H4 (cell line): ENCODE measurements around the gene DNAJA1. TPM values are rescaled to one million over a fixed set of nuclear protein-coding genes. Genes with fewer than 3 reads are reported as not detected.

ENCODE experiments used
- DNase-seq: peaks from one replicate; pipeline ENCODE4 v3.0.0-alpha.2; 2015; ENCODE audit warnings: low spot score
- total RNA-seq: library from RNA; depleted of rRNA; stranded (reverse); fragments of >200 nt; shearing (Covaris generic); gene quantifications from 2 replicates; pipeline ENCODE4 v1.2.3, GENCODE V29; 2014

The DNAJA1 gene
- total RNA-seq, 1 experiment from 2014 or later, result 253 TPM

DNA sequence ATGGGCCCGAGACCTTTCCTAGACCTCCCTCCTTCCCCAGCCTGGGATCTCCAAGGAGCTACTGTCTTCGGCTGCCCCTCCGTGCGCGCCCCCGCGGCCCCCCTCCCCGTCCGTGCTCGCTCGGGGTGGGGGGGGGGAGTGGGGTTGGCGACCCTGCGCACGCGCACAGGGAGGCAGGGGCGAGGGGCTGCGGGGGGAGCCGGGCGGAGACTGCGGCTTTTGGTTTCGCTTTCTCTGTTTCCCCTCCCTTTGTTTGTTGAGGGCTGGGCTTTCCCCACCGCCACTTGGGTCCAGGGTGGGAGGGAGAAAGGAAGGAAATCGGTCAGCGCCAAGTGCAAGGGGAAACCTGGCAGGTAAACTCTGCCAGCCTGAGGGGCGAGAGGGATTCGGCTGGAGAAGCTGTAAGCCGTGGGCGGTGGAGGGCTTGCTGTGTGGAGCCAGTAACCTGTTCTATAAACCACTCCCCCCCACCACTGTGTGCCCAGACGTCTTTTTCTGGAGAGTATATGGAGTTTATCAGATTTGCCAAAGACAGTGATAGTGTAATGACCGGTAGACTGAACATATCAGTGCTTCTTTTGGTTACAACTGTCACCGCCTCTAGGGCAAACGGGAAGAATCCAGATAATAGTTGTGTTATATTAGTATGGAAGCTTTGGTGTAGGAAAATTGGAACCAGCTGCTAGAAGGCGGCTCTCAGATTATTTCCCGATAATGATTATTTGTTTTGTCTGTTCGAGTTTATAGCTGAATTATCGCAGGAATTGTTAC is 684 bp downstream of the DNAJA1 start:
- DNase-seq, result peak; percentile 44

DNA sequence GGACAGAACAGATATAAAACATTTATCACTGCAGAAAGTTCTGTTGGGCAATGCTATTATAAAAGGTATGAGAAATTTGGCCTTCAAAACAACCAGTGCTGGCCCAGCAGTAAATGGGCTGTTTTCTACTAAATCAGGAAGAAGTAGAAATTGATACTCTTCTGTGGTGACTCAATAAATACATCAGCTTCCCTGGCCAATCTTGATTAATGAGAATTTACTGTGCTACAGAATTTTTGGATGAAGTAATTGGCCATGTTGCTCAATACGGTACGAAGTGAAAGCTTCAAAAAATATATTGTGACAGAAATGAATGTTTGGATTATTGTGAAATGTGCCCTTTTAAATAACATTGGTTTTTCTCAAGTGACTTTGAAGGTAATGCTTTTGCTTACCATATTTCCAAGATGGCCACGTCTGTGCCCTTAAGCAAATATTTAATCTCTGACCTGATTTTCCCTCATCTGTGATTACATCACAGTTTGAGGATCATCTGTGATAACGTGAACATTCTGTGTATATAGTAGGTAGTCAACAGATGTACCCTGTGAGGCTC is 4.2 kb downstream of the DNAJA1 start:
- no peak for DNase-seq

DNA sequence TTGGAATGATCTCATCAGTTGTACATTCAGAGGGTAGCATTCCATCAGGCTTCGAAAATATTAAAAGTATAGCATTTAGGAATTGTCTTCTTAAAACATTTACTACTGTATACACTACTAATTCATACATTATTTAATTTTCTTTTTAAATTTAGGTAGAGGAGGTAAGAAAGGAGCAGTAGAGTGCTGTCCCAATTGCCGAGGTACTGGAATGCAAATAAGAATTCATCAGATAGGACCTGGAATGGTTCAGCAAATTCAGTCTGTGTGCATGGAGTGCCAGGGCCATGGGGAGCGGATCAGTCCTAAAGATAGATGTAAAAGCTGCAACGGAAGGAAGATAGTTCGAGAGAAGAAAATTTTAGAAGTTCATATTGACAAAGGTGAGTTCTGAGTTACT is 5.2 kb downstream of the DNAJA1 start:
- DNase-seq, result no peak

DNA sequence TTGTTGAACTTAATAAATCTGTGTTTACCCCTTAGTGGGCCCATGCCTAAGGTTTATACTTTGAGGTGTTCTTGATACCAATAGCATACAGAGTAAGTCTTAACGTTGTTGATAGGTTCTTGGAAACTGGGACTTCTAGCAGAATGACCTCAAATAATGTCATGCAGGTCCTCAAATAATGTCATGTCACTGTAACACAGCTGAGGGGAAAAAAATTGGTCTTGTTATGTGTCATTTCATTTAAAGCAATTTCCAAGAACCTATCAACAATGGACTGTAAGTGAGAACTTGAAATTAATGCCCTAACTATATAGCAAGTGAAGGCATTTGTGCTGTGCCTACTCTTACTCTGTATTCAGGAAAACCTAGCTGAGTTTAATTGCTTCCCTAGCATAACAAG is 7.2 kb downstream of the DNAJA1 start:
- no peak for DNase-seq

DNA sequence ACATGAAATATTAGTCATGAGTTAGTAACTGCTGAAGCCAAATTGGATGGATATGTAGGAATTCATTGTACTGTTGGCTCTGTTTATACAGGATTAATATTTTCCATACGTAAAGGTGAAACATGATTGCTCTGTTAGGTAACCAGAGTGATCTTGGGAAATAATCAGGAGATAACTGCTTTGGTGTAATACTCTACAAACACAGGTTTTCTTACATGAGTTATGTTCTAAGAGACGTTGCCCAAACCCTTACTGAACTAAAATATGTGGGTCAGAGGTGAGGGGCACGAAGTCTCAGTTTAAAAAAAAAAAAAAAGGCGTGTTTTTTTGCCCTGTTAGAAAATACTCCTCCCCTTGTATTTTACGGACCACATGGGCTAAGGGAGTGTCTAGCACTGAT is 7.8 kb downstream of the DNAJA1 start:
- DNase-seq, result no peak

DNA sequence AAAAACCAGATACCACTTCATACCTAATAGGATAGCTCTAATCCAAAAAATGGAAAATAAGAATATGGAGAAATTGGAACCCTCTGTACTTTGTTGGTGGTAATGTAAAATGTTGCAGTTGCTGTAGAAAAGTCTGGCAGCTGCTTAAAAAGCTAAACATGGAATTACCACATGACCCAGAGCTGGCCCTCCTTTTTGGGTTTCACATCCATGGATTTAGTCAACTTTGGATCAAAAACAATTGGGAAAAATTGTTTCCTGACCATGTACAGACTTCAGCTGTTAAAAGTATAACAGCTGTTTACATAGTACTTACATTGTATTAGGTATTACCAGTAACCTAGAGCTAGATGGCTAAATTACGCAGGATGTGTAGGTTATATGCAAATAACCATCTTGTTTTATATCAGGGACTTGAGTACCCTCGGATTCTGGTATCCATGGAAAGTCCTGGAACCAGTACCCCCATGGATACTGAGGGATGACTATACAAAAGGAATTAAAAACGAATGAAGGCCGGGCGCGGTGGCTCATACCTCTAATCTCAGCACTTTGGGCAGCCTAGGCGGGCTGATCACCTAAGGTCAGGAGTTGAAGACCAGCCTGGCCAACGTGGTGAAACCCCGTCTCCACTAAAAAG is 15.8 kb downstream of the DNAJA1 start:
- no peak for DNase-seq

DNA sequence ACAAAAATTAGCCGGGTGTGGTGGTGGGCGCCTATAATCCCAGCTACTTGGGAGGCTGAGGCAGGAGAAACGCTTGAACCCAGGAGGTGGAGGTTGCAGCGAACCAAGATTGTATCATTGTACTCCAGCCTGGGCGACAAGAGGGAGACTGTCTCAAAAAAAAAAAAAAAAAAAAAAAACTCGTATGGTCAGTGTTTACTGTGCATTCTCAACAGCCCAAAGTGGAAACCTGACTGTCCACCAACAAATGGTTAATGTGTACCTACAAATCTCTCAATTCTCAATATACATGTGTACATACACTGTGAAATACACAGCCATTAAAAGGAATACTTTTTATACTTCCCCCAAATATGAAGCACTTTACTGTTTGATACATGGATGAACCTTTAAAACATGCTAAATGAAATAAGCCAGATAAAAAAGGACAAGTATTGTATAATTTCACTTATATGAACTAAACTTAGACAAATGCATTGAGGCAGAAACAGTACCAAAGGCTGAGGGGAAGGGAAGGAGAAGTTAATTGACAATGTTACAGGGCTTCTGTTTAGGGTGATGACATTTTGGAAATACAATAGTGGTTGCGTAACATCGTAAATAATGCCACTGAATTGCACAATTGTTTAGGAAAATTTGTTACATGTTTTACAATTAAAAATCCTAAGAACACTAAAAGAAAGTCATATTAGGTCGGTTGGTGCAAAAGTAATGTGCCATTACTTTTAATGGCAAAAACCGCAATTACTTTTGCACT is 16.5 kb downstream of the DNAJA1 start:
- DNase-seq, result no peak

DNA sequence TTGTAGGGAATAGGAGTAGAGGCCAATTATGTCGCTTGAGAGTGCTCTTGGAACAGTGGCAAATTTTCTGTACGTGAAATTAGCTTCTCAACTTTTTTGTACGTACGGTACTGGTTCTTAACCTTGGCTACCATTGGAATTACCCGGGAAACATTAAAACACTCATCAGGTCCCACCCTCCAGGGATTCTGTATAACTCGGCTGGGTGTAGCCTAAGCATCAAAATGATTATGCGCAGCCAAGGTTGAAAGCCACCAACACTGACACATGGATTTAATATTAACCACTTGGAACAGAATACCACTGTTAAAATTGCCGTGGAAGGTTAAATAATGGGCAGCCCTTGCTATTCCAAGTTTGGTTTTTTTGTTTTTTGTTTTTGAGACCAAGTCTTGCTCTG is 17.4 kb downstream of the DNAJA1 start:
- DNase-seq, result no peak

DNA sequence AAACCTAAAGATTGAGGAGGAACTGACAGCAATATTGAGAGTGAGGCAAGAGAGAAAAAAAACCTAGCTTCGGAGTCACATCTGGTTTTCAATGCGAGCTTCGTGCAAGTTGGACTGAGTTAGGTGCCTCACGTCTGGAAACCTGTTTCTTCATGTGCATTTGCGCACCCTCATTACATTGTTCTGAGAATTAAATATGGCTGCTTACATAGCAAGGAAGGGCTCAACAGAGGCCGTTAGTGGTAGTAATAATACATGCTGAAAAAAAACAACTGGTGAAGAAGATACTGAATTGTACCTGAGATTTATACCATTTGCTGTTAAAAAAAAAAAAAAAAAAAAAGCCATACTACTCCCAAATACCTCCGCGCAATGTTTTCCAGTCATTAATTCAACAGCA is 18.6 kb downstream of the DNAJA1 start:
- no peak for DNase-seq

DNA sequence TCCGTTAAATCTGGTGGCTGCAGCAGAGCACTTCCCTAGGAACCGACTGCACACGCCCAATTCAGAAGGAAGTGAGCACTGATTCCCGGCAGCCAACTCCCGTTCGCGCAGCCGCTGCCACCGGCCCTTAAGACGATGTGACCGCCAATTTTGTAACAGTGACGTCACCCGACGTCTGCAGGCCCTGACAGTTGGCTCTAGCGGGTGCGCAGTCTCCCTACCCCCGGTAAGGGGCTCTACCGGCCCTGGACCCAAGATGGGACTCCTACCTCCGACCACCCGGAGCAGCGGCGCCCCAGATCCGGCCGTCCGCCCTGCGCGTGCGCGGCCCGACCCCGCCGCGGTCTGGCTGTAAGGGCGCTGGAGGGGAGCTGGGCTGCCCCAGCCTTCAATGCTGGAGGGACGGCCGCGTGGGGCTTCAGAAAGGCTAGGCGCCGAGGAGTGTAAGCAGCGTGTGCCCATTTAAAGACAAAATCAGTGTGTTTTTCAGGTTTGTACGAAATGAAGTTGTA is 19.1 kb downstream of the DNAJA1 start:
- DNase-seq, result peak; percentile 91

DNA sequence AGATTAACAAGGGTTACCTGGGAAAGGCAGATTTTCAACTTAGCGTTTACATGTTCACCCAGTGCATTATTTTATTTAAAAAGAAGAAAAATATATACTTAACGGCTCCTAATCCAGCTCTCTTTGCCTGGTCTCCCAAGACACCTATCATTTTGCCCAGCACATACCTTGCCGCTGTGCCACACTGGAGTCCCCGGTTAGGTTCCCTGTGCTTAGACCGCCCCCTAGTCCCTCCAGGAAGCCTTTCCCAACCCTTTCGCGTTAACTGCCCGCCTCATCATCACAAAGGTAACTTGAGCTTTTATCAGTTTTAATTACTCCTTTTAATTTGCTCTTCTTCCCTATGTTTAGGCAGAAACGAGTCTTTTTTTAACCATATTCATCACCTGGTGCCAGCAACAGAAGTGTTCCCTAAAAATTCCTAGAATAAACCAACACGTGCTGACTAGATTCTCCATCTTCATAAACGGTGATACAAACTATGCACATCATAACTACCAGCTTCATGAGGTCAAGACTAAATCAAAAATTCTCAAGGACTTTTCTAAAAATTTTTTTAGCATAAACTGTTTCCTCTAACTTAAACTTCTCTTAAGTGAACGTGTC is 19.7 kb downstream of the DNAJA1 start:
- DNase-seq, result peak; percentile 13

DNA sequence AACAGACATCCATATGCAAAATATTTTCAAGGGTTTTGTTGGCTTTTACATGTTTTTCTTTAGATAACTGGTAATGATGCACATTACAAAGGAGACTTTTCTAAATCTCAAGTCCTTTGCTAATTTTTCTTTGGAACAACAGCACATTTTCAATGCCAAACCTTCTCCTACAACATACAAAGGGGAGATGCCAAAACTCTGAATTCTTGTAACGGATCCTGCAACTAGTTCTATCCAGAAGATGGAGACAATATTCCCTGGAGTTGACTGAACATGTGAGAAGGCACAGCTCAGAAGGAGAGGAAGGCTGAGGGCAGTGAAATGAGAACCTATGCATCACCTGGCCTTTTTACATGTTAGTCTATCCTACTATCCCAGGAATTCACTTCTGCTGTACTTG is 21.0 kb downstream of the DNAJA1 start:
- DNase-seq, result no peak

DNA sequence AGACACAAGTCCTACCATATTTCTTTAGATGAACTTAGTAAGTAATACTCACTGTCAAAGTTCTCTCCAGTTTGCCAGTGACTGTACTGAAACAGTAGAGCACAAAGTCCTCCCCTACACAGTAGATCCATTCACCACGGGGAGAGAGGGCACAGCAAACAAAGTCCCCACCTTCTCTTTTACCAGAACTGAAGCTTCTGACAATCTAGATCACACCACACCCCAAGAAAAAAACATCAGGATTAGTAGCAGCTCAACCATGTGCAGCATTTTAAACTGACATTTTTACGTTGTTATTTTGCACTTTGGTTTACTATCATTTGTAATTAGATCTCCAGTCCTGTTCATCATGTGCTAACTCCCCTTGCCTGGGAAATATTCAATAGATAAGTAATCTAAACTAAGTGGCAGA is 23.0 kb downstream of the DNAJA1 start:
- DNase-seq, result no peak

DNA sequence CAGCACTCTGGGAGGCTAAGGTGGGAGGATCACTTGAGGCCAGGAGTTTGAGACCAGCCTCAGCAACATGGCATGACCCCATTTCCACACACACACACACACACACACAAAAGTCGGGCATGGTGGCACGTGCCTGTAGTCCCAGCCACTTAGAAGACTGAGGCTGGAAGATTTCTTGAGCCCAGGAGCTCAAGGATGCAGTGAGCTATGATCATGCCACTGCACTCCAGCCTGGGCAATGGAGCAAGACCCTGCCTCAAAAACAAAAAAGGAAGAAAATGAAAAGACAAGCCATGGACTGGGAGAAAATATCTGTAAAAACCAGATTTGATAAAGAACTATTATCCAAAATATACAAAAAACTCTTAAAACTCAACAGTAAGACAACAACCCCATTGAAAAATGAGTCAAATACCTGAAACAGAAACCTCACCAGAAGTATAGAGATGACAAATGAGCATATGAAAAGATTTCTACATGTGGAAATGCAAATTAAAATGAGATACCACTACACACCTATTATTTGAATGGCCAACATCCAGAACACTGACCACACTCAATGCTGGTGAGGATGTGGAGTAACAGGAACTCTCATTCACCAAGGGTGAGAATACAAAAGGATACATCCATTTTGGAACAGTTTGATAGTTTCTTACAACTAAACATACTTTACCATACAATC is 24.7 kb downstream of the DNAJA1 start:
- DNase-seq, result no peak

DNA sequence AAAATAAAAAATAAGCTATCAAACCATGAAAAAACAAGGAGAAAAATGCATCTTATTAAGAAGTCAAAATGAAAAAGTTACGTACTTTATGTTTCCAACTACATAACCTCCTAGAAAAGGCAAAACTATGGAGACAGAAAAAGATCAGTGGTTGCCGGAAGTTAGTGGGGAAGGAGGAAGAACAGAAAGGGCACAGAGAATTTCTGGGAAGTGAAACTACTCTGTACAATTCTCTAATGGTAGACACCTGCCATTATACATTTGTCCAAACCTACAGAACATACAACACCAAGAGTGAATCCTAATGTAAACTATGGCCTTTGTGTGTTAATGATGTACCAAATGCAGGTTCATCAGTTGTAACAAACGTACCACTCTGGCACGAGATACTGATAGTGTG is 26.1 kb downstream of the DNAJA1 start:
- DNase-seq, result no peak

DNA sequence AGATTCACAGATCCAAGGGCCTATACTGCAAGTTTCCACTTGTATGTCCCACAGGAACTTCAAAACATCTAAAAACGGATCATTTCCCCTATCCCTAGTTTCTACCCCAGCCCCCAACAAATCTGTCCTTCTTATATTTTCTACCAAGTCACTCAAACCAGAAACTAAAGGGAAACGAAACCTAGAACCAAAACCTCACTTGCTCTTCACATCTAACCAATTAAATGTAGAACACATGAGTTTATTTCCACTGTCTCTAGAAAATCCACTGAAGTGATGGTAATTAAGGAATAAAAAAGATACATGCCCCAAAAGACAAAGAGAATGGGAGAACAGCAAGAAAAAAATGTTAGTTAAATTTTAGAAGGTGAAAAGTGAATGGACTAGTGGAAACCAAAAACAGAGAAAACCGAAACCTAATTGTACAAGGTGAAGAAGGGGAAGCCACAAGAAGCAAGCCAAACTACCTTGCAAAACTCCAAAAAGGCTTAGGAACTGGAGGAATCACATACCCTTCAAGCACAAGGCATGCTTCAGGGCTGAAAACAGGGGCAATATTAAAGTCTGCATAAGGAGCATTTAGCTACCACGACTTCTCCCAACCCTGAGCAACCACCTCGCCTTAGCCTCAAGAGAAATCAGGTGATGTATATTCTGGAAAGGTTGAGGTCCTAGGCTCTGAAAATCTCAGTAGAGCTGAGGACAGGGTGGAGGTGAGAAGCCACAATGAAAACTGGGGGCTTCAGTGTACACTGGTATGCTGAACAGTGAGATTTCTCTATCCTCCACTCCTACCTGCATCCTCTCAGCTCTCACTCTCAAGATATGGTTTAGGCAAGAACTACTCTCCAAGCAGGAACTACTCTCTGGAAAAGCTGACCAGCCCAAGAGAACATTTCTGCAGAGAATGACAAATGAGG is 40.3 kb downstream of the DNAJA1 start:
- no peak for DNase-seq

DNA sequence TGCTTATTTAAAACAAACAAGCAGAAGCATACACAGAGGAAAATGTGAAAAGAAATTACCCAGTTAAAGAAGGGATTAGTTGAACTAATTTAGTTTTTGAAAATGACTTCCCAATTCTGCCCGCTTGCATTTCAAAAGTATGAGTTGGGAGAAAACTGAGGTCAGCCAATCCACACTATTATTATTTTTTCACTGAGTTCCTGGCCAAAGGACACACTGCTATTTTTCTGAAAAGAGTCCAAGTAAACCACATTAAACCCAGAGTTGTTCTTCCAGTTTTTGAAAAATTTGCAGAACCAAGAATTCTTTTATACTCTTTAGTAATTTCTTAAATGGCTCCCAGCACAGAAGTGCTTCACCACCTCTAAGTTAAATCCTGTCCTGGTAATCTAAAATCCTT is 43.9 kb downstream of the DNAJA1 start:
- no peak for DNase-seq

DNA sequence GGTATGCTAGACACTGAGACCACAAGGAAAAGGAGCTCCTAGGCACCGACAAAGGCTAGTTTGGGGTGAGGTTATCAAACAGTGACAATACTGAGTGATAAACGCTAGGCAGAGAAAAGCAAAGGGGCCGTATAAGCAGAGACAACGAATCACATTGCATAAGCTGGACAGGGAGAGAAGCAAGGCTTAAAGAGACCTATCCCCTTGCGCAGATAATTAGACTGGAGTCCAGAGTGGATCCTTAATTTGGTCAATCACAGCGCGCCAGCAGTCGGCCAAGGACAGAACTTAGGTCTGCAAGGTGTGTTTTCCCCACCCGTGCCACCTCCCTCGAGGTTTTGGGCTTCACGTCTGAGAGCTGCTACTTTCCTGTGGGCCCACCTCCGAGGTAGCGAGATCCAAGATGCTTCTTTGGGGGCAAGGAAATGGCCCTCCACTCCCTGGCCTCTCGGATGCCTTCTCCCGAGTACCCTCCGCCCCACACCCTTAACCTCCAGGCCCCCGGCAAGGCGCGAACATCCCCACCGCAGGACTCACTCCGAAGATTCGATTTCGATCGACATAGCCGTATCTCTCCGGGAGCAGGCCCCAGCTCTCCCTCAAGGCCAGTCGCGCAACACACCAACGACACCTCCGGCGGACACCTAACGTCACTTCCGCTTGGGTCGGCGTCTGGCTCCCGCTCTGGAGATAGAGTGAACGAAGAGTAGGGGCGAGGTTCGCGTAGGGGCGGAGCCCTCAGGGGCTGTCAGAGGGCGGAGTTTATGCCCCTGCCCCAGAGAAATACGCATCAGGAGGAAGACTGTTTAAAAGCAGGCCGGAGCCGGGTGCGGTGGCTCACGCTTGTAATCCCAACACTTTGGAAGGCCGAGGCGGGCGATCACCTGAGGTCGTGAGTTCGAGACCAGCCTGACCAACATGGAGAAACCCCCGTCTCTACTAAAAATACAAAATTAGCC is 51.3 kb downstream of the DNAJA1 start, which contains the start of gene SMU1:
TSS of gene SMU1 (minus strand) at position 629 of the 959 bp plus-strand sequence. CDS start at position 563, 66 bp downstream.
- peak; percentile 96 for DNase-seq

DNA sequence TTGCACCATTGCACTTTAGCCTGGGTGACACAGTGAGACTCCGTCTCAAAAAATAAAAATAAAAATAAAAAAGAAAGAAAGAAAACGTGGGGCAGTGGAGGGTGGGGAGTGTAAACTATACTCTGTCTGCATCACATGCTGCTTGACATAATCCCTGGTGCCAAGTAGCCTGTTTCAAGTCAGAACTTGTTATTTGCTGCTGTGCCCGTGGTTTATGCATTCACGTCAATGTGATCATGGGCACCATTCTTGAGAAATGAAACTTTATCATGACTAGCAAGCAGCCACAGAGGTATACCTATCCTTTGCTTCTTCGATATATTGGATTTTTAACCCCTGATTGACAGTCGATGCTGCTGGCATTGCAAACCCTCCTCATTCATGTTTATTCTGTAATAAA is 55.5 kb downstream of the DNAJA1 start:
- no peak for DNase-seq
